HL-60/S4 treated with phorbol 12-myristate 13-acetate at 8.2 ng/mL for 4 days and 3 days (cell line): ENCODE measurements around the gene FAM171A1.
"Not testable (repeated sequence)": the region's sequence is repeated elsewhere in the genome, so short reads cannot be mapped to it uniquely, and the experiment has no call there.

Experiments
- in situ Hi-C: fragments of 300-500 bp; cut with MboI; formaldehyde crosslinking; loops from 2 replicates; pipeline ENCODE4 v1.15.0; 2022; ENCODE audit warnings: low sequenced_read_pairs

FAM171A1 gene

GRCh38 chr10:15346440-15347141 is 24.5 kb downstream of the FAM171A1 start:
- in situ Hi-C loops, result no loop called here

GRCh38 chr10:15345450-15345849 is 25.6 kb downstream of the FAM171A1 start:
- in situ Hi-C loops, result no loop called here

GRCh38 chr10:15344876-15345285 is 26.2 kb downstream of the FAM171A1 start:
- in situ Hi-C loops, result no loop called here

DNA sequence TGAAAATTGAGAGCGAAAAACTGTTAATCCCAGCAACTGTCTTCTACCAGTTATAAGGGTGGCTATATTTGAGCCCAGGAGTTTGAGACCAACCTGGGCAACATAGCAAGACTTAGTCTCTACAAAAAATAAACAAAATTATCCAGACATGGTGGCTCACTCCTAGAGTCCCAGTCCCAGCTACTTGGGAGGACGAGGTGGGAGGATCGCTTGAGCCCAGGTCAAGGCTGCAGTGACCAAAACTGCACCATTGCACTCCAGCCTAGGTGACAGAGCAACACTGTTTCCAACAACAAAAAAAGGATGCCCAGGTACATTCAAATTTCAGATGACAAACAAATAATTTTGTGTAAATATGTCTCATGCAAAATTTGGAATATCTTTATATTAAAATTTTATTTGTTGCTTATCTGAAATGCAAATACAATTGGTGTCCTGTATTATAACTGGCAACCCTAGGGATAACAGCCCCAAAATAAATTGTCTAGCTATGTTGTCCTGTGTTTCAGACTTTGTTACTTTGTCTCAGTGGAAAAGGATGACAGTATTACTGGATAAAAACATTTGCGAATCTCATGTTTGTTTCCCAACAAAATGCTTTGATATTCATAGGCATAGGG is 26.7 kb downstream of the FAM171A1 start:
- in situ Hi-C loops, result no loop called here

DNA sequence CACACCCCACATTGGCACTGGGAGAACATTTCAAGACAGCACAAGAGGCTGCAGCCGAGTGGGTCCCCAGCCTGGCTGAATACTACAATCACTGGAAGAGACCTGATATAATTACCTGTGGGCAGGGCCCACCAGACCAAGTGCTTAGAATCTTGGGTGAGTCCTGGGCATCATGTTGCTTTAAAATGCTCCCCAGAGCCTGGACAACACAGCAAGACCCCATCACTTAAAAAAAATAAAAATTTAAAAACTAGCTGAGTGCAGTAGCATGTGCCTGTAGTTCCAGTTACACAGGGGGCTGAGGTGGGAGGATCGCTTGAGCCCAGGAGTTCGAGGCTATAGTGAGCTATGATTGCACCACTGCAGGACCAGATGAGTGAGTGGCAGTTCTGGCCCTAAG is 28.1 kb downstream of the FAM171A1 start:
- in situ Hi-C loops, result no loop called here

DNA sequence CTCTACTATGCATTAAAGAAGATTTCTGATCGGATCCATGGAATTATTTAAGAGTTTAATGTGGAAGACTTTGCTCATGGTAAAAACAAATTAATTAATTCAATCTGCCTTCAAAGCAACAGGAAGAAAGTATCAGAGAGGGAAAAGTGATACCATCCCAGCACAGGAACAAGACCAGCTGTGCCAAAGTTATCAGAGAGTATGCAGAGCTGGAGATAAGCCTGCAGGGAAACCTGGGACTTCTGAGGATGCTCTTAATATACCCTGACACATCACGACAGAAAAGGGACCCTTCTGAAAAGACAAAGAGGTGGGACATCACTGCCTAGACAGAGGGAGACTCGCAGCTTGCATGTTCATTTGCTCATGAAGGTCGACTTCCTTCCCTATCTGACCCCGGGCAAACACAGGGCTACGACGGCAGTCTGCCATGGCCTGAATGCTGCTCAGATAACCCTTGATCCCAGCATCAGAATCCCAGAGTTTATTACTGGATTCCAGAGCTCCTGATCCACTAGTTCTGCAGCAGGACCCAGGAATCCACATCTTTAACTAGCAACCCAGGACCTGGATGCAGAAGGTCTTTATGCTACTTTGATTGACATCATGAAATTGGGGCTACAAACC is 29.5 kb downstream of the FAM171A1 start:
- in situ Hi-C loops, result no loop called here

DNA sequence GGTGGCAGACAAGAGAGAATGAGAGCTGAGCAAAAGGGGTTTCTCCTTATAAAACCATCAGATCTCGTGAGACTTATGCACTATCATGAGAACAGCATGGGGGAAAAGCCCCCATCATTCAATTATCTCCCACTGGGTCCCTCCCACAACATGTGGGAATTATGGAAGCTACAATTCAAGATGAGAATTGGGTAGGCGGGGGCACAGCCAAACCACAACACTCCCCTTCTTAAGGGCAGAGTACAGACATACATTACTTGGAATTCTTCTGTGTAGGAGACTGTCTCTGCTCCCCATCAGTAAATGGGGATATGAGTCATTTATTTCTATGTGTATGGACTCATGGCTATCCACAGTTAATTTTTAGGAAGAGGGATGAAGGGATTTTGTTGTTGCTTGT is 31.2 kb downstream of the FAM171A1 start:
- in situ Hi-C loops, result no loop called here

- in situ Hi-C loops, result not testable (repeated sequence)
These were observed 33.6 kb downstream of the FAM171A1 start for GRCh38 chr10:15337441-15337923.

GRCh38 chr10:15336211-15336610 is 34.9 kb downstream of the FAM171A1 start:
- in situ Hi-C loops, result no loop called here

DNA sequence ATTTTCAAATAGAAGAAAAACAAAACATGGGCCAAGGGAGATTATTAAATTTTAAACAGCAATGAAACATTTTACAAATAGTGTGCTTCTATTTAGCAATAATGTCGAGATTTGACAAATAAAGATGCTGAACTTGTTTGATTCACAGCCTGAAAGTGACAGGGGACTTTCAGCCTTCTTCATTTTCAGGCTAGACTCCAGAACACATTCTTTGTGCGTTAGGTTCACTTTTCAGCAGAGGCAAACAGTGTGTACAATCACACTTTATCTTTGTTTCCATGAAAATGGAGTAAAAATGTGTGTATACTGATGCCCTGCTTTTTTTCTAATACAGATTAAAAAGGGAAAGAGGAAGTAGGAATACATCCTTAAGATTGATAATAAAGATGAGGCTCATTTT is 35.6 kb downstream of the FAM171A1 start:
- in situ Hi-C loops, result no loop called here

DNA sequence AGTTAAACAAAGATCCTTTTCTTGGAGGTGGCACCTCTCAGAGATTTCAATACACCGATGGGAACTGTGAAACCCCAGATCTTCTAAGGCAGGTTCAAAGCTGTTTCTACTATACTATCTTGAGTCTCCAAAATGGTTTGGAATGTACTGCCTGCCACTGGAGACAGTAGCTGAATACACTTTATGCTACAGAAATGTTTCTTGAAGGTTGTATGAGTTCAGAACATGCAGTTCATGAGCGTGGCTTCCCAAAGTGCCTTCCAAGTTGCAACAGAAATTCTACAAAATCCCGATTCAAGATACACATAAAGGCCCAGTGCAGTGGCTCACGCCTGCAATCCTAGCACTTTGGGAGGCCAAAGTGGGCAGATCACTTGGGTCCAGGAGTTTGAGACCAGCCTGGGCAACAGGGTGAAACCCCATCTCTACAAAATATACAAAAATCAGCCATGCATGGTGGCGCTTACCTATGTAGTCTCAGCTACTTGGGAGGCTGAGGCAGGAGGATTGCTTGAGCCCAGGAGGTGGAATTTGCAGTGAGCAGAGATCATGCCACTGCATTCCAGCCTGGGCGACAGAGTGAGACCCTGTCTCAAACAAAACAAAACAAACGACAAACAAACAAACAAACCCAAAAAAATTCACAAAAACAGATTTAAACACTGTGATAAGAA is 36.3 kb downstream of the FAM171A1 start:
- in situ Hi-C loops, result no loop called here

GRCh38 chr10:15333909-15334649 is 37.0 kb downstream of the FAM171A1 start:
- in situ Hi-C loops, result no loop called here

DNA sequence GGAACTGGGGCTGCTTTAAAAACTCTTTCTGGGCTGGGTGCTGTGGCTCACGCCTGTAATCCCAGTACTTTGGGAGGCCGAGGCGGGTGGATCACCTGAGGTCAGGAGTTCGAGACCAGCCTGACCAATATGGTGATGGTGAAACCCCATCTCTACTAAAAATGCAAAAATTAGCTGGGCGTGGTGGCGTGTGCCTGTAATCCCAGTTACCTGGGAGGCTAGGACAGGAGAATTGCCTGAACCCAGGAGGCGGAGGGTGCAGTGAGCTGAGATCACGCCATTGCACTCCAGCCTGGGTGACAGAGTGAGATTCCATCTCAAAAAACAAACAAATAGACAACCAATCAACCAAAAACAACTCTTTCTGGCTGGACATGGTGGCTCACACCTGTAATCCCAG is 37.9 kb downstream of the FAM171A1 start:
- in situ Hi-C loops, result not testable (repeated sequence)

GRCh38 chr10:15331461-15331860 is 39.6 kb downstream of the FAM171A1 start:
- in situ Hi-C loops, result no loop called here

DNA sequence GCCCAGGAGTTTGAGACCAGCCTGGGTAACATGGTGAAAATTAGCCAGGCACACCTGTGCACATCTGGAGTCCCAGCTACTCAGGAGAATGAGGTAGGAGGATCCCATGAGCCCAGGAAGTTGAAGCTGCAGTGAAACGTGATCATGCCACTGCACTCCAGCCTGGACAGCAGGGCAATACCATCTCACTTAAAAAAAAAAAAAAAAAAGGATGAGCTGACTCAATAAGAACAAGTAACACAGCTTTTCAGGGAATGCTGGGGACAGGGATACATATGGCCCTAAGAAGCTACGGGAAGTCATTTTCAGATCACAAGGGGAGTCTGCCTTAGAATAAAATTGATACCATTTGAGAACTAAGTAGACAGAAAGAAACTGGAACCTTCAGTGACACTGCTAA is 41.7 kb downstream of the FAM171A1 start:
- in situ Hi-C loops, result no loop called here

DNA sequence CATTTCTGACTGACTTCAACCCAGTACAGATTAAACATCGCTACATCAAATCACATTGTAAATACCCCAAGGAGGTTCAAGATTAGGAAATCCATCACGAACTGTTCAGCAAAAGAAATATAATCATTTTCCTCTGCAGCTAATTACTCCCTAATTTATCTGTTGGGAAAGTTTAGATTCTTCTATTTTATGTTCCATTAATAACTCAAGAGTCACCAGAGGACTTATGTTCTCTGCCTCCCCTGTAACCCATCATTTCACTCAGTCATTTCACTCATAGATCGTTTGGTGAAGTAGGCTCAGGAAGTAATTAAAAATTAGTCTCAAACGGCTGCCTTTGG is 45.2 kb downstream of the FAM171A1 start:
- in situ Hi-C loops, result no loop called here

DNA sequence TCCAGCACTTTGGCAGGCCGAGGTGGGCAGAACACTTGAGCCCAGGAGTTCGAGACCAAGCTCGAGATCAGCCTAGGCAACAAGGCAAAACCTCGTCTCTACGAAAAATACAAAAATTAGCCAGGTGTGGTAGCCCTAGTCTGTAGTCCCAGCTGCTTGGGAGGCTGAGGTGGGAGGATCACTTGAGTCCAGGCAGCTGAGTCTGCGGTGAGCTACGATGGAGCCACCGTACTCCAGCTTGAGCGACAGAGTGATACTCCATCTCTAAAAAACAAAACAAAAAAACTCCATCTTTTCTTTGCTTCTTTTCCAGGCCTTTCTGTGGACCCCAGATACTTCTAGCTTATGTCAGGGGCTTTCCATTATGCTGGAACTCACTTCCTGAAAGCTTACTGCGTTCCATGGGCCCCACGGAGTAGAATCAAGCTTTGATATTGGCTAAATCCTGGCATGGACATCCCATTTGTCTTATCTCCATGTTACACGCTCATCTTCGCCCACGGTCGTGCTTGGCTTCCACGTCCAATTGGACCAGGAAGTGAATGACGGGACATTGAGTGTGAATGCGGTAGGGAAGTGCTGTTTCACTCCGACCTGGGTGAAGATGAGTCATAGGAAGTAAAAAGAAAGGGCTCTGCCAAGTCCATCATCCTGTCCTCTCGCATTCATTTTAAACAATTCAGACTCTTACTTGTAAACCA is 45.7 kb downstream of the FAM171A1 start:
- in situ Hi-C loops, result no loop called here

DNA sequence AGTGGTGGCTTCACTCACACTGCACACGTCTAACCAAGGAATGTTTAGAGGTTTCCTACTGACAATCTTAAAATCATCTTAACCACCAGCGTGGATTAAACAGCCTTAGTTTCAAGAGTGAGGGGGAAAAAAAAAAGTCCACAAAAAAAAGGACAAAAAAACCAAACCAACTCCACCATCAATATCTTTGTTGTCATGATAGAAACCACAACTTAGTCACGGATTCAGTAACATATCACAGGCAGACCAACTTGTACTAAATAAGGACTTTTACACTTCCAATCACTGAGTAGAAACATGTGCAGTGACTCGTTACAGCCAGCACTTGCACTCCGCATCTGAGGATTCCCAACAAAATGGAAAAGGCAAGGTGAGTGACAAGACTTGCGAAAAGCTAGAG is 46.5 kb downstream of the FAM171A1 start:
- in situ Hi-C loops, result no loop called here

DNA sequence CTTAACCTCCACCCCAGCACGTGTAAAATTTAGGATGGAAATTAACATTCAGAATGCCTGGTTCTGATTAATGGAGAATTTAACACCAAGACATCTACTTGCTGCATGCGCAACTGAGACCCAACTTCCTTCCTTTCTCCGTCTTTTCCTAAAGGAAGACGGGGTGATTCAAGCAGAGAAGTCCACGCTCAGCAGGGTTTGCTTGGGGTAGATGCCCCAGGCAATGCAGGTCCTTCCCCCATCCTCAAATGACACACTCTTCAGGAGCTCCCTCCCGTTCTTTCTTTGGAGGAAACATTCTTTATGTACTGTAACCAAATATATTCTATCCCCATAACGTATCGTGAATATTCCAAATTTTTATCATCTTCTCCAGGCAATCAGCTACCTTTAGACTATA is 47.0 kb downstream of the FAM171A1 start:
- in situ Hi-C loops, result no loop called here

DNA sequence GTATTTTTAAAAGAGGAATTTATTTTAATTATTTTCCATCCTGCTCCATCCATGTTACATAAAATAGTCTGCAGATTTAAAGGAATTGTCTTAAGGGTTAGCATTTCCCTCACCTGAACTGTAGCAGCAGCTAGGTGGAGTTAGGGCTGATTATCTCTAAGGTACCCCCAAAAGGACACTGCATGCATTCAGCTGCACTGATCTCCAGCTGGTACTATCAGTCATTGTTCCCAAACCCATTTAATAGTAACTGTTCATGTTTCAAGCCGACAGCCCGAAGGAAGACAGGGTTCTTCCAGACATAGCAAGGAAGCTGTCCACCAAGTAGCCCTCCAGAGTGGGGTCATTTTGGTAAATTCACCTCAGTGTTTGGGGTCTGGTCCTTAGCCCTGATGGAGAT is 48.7 kb downstream of the FAM171A1 start:
- in situ Hi-C loops, result no loop called here
